H9 (cell line): ENCODE data around the gene NPAS3. TPM values are rescaled to one million over a fixed set of nuclear protein-coding genes. Genes with fewer than 3 reads are reported as not detected.

Experiments used
- DNase-seq: peaks from one replicate; pipeline ENCODE4 v3.0.0-alpha.2; 2017
- H2AFZ ChIP-seq: one replicate; pipeline ENCODE4 v1.6.1; 2013; ENCODE audit warnings: mild to moderate bottlenecking, low read length, control low read depth, moderate library complexity
- H2AK5ac ChIP-seq: 2 replicates; pipeline ENCODE4 v1.6.1; 2013; ENCODE audit warnings: low read length, control low read depth, mixed read lengths; ENCODE audit not compliant: insufficient read length
- H2BK120ac ChIP-seq: one replicate; pipeline ENCODE4 v1.6.1; 2013; ENCODE audit warnings: low read depth, mild to moderate bottlenecking, low read length, control low read depth, inconsistent platforms; ENCODE audit not compliant: poor library complexity, severe bottlenecking
- H2BK12ac ChIP-seq: 2 replicates; pipeline ENCODE4 v1.6.1; 2013; ENCODE audit warnings: low read length, control low read depth, mixed read lengths, low read depth; ENCODE audit not compliant: insufficient read length
- H2BK15ac ChIP-seq: 2 replicates; pipeline ENCODE4 v1.6.1; 2013; ENCODE audit warnings: low read depth, low read length, control low read depth
- H2BK20ac ChIP-seq: one replicate; pipeline ENCODE4 v1.6.1; 2013; ENCODE audit warnings: low read depth, mild to moderate bottlenecking, low read length, control low read depth, inconsistent platforms; ENCODE audit not compliant: poor library complexity, severe bottlenecking
- H2BK5ac ChIP-seq: 2 replicates; pipeline ENCODE4 v1.6.1; 2013; ENCODE audit warnings: low read length, control low read depth, mixed read lengths; ENCODE audit not compliant: insufficient read length
- H3K14ac ChIP-seq: 2 replicates; pipeline ENCODE4 v1.6.1; 2013; ENCODE audit warnings: low read length, control low read depth; ENCODE audit not compliant: insufficient read depth
- H3K18ac ChIP-seq: 2 replicates; pipeline ENCODE4 v1.6.1; 2013; ENCODE audit warnings: low read depth, mild to moderate bottlenecking, mixed read lengths, low read length, control low read depth; ENCODE audit not compliant: insufficient read length
- H3K23ac ChIP-seq: 2 replicates; pipeline ENCODE4 v1.6.1; 2013; ENCODE audit warnings: low read length, control low read depth, mixed read lengths, low read depth; ENCODE audit not compliant: insufficient read length
- H3K23me2 ChIP-seq: 2 replicates; pipeline ENCODE4 v1.6.1; 2013; ENCODE audit warnings: low read depth, mild to moderate bottlenecking, mixed read lengths, low read length, control low read depth; ENCODE audit not compliant: insufficient read length, poor library complexity, severe bottlenecking
- H3K27ac ChIP-seq: 2 replicates; pipeline ENCODE4 v1.5.1; 2013; ENCODE audit warnings: low read length, control low read depth, mixed read lengths, low read depth; ENCODE audit not compliant: insufficient read length
- H3K27me3 ChIP-seq: 2 replicates; pipeline ENCODE4 v1.6.1; 2013; ENCODE audit warnings: low read length, control low read depth, inconsistent platforms; ENCODE audit not compliant: insufficient read depth
- H3K4ac ChIP-seq: 2 replicates; pipeline ENCODE4 v1.6.1; 2013; ENCODE audit warnings: low read depth, mild to moderate bottlenecking, control low read depth, inconsistent platforms, low read length, moderate library complexity
- H3K4me1 ChIP-seq: 2 replicates; pipeline ENCODE4 v1.6.1; 2013; ENCODE audit warnings: low read length, control low read depth, inconsistent platforms; ENCODE audit not compliant: insufficient read depth
- H3K4me2 ChIP-seq: 2 replicates; pipeline ENCODE4 v1.6.1; 2013; ENCODE audit warnings: low read length, control low read depth, mixed read lengths; ENCODE audit not compliant: insufficient read length, insufficient read depth
- H3K56ac ChIP-seq: 2 replicates; pipeline ENCODE4 v1.6.1; 2013; ENCODE audit warnings: low read depth, mild to moderate bottlenecking, mixed read lengths, low read length, control low read depth; ENCODE audit not compliant: insufficient read length
- H3K79me1 ChIP-seq: 2 replicates; pipeline ENCODE4 v1.6.1; 2013; ENCODE audit warnings: low read depth, mild to moderate bottlenecking, moderate library complexity, low read length, control low read depth, inconsistent platforms; ENCODE audit not compliant: insufficient read depth, poor library complexity, severe bottlenecking
- H3K79me2 ChIP-seq: 2 replicates; pipeline ENCODE4 v1.6.1; 2013; ENCODE audit warnings: low read length, control low read depth, inconsistent platforms; ENCODE audit not compliant: insufficient read depth
- H3K9ac ChIP-seq: 2 replicates; pipeline ENCODE4 v1.6.1; 2013; ENCODE audit warnings: low read length, control low read depth, mixed read lengths; ENCODE audit not compliant: insufficient read length; ENCODE audit errors: extremely low read depth
- H3K9me3 ChIP-seq: one replicate; pipeline ENCODE4 v1.6.1; 2013; ENCODE audit warnings: low read depth, low read length, inconsistent platforms; ENCODE audit not compliant: control insufficient read depth
- H3T11ph ChIP-seq: one replicate; pipeline ENCODE4 v1.6.1; 2013; ENCODE audit warnings: mild to moderate bottlenecking, low read length, control low read depth, inconsistent platforms
- H4K20me1 ChIP-seq: one replicate; pipeline ENCODE4 v1.6.1; 2013; ENCODE audit not compliant: control insufficient read depth, insufficient read length, insufficient read depth
- H4K5ac ChIP-seq: 2 replicates; pipeline ENCODE4 v1.6.1; 2013; ENCODE audit warnings: low read depth, mild to moderate bottlenecking, mixed read lengths, low read length, control low read depth; ENCODE audit not compliant: insufficient read length
- H4K8ac ChIP-seq: replicated peaks from 2 replicates; pipeline ENCODE4 v1.6.1; 2013; ENCODE audit warnings: low read length, control low read depth, mixed read lengths, low read depth; ENCODE audit not compliant: insufficient read length
- H4K91ac ChIP-seq: 2 replicates; pipeline ENCODE4 v1.6.1; 2013; ENCODE audit warnings: low read depth, mild to moderate bottlenecking, moderate library complexity, mixed read lengths, low read length, control low read depth; ENCODE audit not compliant: insufficient read length
- H3K27ac Mint-ChIP-seq, 3 experiments: 2 replicates in 2 of 3; 3 replicates in 1 of 3; pipeline ENCODE4 v1.8.0; 2020 to 2021; ENCODE audit warnings: mixed read lengths in 3 of 3, mild to moderate bottlenecking in 1 of 3, moderate library complexity in 1 of 3
- H3K27me3 Mint-ChIP-seq: 2 replicates; pipeline ENCODE4 v1.8.0; 2021; ENCODE audit warnings: low read depth, mild to moderate bottlenecking, moderate library complexity, mixed read lengths
- H3K36me3 Mint-ChIP-seq, 3 experiments: 2 replicates in 2 of 3; 3 replicates in 1 of 3; pipeline ENCODE4 v1.8.0; 2020 to 2021; ENCODE audit warnings: low read depth in 3 of 3, mixed read lengths in 3 of 3; ENCODE audit not compliant: insufficient read depth in 1 of 3
- H3K4me1 Mint-ChIP-seq, 2 experiments: 2 replicates each; pipeline ENCODE4 v1.8.0; 2020; ENCODE audit warnings: mixed read lengths in 2 of 2
- H3K4me3 Mint-ChIP-seq, 2 experiments: 2 replicates in 1 of 2; 3 replicates in 1 of 2; pipeline ENCODE4 v1.8.0; 2020 to 2021; ENCODE audit warnings: mild to moderate bottlenecking in 2 of 2, mixed read lengths in 2 of 2, moderate library complexity in 1 of 2
- H3K9me3 Mint-ChIP-seq, 2 experiments: 2 replicates in 1 of 2; 3 replicates in 1 of 2; pipeline ENCODE4 v1.8.0; 2020; ENCODE audit warnings: mild to moderate bottlenecking in 2 of 2, mixed read lengths in 2 of 2, moderate library complexity in 1 of 2
- CTCF ChIP-seq: fragments of 200-600 bp; sonication (generic); conservative IDR thresholded peaks from 3 replicates; pipeline ENCODE4 v1.8.0; 2021; ENCODE audit warnings: antibody characterized with exemption, mild to moderate bottlenecking
- WGBS: extraction: QIAGEN DNeasy Blood & Tissue Kit; methylation state at CpG from one replicate; pipeline ENCODE4 v1.1.7; 2013; ENCODE audit warnings: missing lambda C conversion rate, low lambda C conversion rate, mixed read lengths; ENCODE audit not compliant: insufficient read length; ENCODE audit errors: extremely low coverage; 5-methylcytosine and 5-hydroxymethylcytosine counted together
- total RNA-seq: library from RNA; stranded (reverse); gene quantifications from 2 replicates; pipeline ENCODE4 v1.2.1, GENCODE V29; 2021

The NPAS3 gene
- total RNA-seq, 1 experiment from 2014 or later = 0.17 TPM

DNA sequence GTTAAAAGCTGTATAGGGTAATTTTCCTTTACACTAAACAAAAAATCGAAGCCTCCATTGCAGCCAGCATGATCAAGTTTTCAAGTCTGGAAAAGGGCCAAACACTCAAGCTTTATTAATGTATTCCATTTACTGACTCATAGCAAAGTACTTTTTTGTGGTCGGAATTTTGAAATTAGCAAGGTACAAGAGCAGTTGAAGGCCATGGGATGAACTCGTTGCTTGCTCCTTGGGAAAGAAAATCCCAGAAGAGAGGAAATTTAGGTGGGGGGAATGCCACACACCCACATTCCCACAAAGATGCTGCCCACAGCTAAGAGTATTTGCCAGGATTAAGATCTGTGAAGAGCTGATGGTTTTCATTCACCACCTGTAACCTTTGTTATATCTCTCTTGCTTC lies 678.5 kb downstream of the NPAS3 start:
- no peak overlapping the region for H2AK5ac ChIP-seq
- H3K4ac ChIP-seq = no peak overlapping the region
- H3K4me3 Mint-ChIP-seq = no peak overlapping the region
- H3K27ac ChIP-seq = no peak overlapping the region
- H4K5ac ChIP-seq = no peak overlapping the region
- no peak overlapping the region for H3K9ac ChIP-seq
- no peaks in the 10 kb centered on the region for H3K79me2 ChIP-seq
- no peak overlapping the region for H4K8ac ChIP-seq
- TF ChIP-seq CTCF = no peak
- no peak overlapping the region for H2BK120ac ChIP-seq
- no peaks in the 10 kb centered on the region for H3K23me2 ChIP-seq
- WGBS = no CpG with 5 or more reads among the region's 3 CpGs
- H3K18ac ChIP-seq = no peak overlapping the region
- no peak overlapping the region for H3T11ph ChIP-seq
- no peak overlapping the region for H3K14ac ChIP-seq
- H2BK20ac ChIP-seq = no peak overlapping the region
- no peaks in the 10 kb centered on the region for H3K9me3 Mint-ChIP-seq
- no peak overlapping the region for H3K56ac ChIP-seq
- H3K4me1 ChIP-seq = peaks cover 3% of the 10 kb centered on the region
- DNase-seq = no peak
- H3K4me2 ChIP-seq = no peak overlapping the region
- H2BK12ac ChIP-seq = no peak overlapping the region
- H3K27me3 Mint-ChIP-seq = no peaks in the 10 kb centered on the region; the same call in 1 of the 2 replicates
- H2BK5ac ChIP-seq = no peak overlapping the region
- H3K9me3 ChIP-seq = no peaks in the 10 kb centered on the region
- no peak overlapping the region for H2AFZ ChIP-seq
- no peak overlapping the region for H3K23ac ChIP-seq
- peaks cover 15 to 19% of the 10 kb centered on the region in 2 experiments for H3K4me1 Mint-ChIP-seq
- H3K27me3 ChIP-seq = no peaks in the 10 kb centered on the region
- no peaks in the 10 kb centered on the region for H3K79me1 ChIP-seq
- H4K20me1 ChIP-seq = no peaks in the 10 kb centered on the region
- H3K27ac Mint-ChIP-seq = no peak overlapping the region; a peak in 1 of 7 replicates
- no peak overlapping the region for H2BK15ac ChIP-seq
- H4K91ac ChIP-seq = no peak overlapping the region
- H3K36me3 Mint-ChIP-seq = no peaks in the 10 kb centered on the region
